Neutrophil (primary cell): ENCODE data around the gene SPN.

Experiments used
- H3K27ac ChIP-seq: fragments of 200-600 bp; sonication (generic); 2 replicates; pipeline ENCODE4 v1.5.1; 2016; ENCODE audit warnings: mild to moderate bottlenecking, moderate library complexity
- H3K27me3 ChIP-seq: fragments of 200-600 bp; sonication (generic); 2 replicates; pipeline ENCODE4 v1.6.0; 2016; ENCODE audit warnings: mild to moderate bottlenecking
- H3K36me3 ChIP-seq: fragments of 200-600 bp; sonication (generic); 2 replicates; pipeline ENCODE4 v1.5.1; 2017
- H3K4me1 ChIP-seq, 2 experiments: fragments of 200-600 bp in 1 of 2; sonication (generic) in 1 of 2; 1 replicate in 1 of 2; 2 replicates in 1 of 2; pipeline versions ENCODE4 v1.5.1 to v1.6.1; 2013 to 2016; ENCODE audit warnings: low read depth in 1 of 2, low read length in 1 of 2, mild to moderate bottlenecking in 1 of 2, moderate library complexity in 1 of 2; ENCODE audit not compliant: control insufficient read depth in 1 of 2, insufficient read depth in 1 of 2
- H3K4me3 ChIP-seq, 2 experiments: fragments of 200-600 bp in 1 of 2; sonication (generic) in 1 of 2; 1 replicate in 1 of 2; 2 replicates in 1 of 2; pipeline ENCODE4 v1.5.1; 2013 to 2016; ENCODE audit warnings: low read depth in 1 of 2, low read length in 1 of 2, mild to moderate bottlenecking in 1 of 2, moderate library complexity in 1 of 2
- H3K9me3 ChIP-seq: fragments of 200-600 bp; sonication (generic); 2 replicates; pipeline ENCODE4 v1.5.1; 2016
- TF ChIP-seq, protein P1 (sequence below): fragments of 200-600 bp; sonication (generic); IDR thresholded peaks from 2 replicates; pipeline ENCODE4 v1.5.1; 2016; ENCODE audit warnings: antibody characterized with exemption

Gene SPN

DNA sequence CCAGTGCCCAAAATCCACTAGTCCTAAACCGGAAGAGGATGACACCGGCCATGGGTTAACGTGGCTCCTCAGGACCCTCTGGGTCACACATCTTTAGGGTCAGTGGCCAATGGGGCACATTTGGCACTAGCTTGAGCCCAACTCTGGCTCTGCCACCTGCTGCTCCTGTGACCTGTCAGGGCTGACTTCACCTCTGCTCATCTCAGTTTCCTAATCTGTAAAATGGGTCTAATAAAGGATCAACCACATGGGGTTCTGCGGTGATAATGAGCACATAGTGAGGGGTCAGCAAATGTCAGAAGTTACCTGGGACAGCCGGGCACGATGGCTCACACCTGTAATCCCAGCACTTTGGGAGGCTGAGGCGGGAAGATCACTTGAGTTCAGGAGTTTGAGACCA, 34.3 kb downstream of the SPN start:
- no peak overlapping the region for H3K4me3 ChIP-seq
- no peaks in the 10 kb centered on the region for H3K9me3 ChIP-seq
- H3K27ac ChIP-seq = no peak overlapping the region
- no peaks in the 10 kb centered on the region for H3K36me3 ChIP-seq
- peaks cover 14% of the 10 kb centered on the region for H3K27me3 ChIP-seq
- TF ChIP-seq, protein P1, sequence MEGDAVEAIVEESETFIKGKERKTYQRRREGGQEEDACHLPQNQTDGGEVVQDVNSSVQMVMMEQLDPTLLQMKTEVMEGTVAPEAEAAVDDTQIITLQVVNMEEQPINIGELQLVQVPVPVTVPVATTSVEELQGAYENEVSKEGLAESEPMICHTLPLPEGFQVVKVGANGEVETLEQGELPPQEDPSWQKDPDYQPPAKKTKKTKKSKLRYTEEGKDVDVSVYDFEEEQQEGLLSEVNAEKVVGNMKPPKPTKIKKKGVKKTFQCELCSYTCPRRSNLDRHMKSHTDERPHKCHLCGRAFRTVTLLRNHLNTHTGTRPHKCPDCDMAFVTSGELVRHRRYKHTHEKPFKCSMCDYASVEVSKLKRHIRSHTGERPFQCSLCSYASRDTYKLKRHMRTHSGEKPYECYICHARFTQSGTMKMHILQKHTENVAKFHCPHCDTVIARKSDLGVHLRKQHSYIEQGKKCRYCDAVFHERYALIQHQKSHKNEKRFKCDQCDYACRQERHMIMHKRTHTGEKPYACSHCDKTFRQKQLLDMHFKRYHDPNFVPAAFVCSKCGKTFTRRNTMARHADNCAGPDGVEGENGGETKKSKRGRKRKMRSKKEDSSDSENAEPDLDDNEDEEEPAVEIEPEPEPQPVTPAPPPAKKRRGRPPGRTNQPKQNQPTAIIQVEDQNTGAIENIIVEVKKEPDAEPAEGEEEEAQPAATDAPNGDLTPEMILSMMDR = no peak
- H3K4me1 ChIP-seq = peaks cover 4 to 5% of the 10 kb centered on the region in 2 experiments

GRCh38 chr16:29698042-29698441, 35.0 kb downstream of the SPN start:
- Histone ChIP-seq H3K36me3 (no peaks in the 10 kb centered on the region), H3K4me3 (no peak overlapping the region), H3K27ac (no peak overlapping the region), H3K4me1 (peaks cover 4 to 5% of the 10 kb centered on the region in 2 experiments), H3K27me3 (peaks cover 21% of the 10 kb centered on the region), H3K9me3 (no peaks in the 10 kb centered on the region)
- TF ChIP-seq, protein P1 = no peak

GRCh38 chr16:29698484-29699323, 35.7 kb downstream of the SPN start:
- TF ChIP-seq, protein P1 = no peak
- peaks cover 4 to 5% of the 10 kb centered on the region in 2 experiments for H3K4me1 ChIP-seq
- peaks cover 21% of the 10 kb centered on the region for H3K27me3 ChIP-seq
- no peaks in the 10 kb centered on the region for H3K9me3 ChIP-seq
- H3K36me3 ChIP-seq = no peaks in the 10 kb centered on the region
- H3K4me3 ChIP-seq = no peak overlapping the region
- H3K27ac ChIP-seq = no peak overlapping the region

DNA sequence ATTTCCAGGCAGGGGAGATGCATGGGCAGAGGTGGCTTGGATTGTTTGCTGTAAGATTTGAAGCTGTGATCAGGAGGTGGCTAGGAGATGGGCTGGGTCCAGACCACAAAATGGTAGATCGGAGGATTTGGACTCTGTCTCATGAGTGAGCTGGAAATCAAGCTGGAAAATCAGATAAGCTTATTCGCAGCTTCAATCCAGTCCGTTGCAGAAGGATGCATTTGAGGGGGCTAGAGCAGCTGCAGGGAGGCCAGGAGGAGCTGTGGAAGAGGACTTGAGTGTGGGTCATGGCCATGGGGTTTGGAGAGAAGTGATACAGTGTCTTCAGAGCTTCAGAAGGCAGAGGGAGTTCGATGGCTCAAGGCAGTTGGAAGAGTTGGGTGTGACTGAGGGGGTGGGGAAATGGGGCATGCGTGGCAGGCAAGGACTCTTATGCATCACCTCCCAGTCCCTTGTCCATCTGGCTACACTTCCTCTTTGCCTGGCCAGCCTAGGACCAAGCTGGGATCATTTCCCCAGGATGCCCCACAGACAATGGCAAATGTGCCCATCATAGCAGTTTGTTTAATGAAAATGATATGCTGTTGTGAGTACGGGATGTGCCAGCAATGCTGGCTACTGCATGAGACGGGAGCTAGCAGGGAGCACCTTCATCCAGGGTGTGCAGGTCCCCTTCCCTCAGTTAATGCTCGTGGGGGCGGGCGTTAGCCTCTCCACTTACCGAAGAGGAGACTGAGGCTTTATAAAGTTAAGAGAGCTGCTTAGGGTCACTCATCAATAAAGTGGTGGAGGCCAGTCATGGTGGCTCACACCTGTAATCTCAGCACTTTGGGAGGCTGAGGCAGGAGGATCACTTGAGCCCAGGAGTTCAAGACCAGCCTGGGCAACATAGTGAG, 36.5 kb downstream of the SPN start:
- Histone ChIP-seq H3K4me1 (peaks cover 4 to 5% of the 10 kb centered on the region in 2 experiments), H3K36me3 (no peaks in the 10 kb centered on the region), H3K27ac (no peak overlapping the region), H3K4me3 (no peak overlapping the region), H3K27me3 (peaks cover 21% of the 10 kb centered on the region), H3K9me3 (no peaks in the 10 kb centered on the region)
- TF ChIP-seq, protein P1 = no peak

GRCh38 chr16:29700253-29700987, 37.4 kb downstream of the SPN start:
- peaks cover 21% of the 10 kb centered on the region for H3K27me3 ChIP-seq
- H3K36me3 ChIP-seq = no peaks in the 10 kb centered on the region
- peak overlapping the region in 1 of 2 experiments; percentile 33 for H3K4me3 ChIP-seq
- H3K4me1 ChIP-seq = peaks cover 4 to 5% of the 10 kb centered on the region in 2 experiments
- no peaks in the 10 kb centered on the region for H3K9me3 ChIP-seq
- TF ChIP-seq, protein P1 = peak; percentile 86
- no peak overlapping the region for H3K27ac ChIP-seq
